HEK293 (cell line): ENCODE measurements around the gene SNRPB2.

Experiments
- ATF2 ChIP-seq: fragments of 450-650 bp; formaldehyde crosslinking; IDR thresholded peaks from 2 replicates; pipeline ENCODE4 v1.5.1; 2016; ENCODE audit warnings: missing biosample characterization, missing genetic modification characterization, low read depth
- YY1 ChIP-seq: fragments of 450-650 bp; formaldehyde crosslinking; IDR thresholded peaks from 2 replicates; pipeline ENCODE4 v1.5.1; 2018; ENCODE audit warnings: missing biosample characterization, missing genetic modification characterization
- ZBTB21 ChIP-seq: fragments of 450-650 bp; formaldehyde crosslinking; IDR thresholded peaks from 2 replicates; pipeline ENCODE4 v1.5.1; 2017; ENCODE audit warnings: missing biosample characterization, missing genetic modification characterization
- ZBTB7A ChIP-seq: fragments of 450-650 bp; formaldehyde crosslinking; IDR thresholded peaks from 2 replicates; pipeline ENCODE4 v1.5.1; 2016; ENCODE audit warnings: low read depth, missing biosample characterization, missing genetic modification characterization
- ZNF146 ChIP-seq: fragments of 450-650 bp; formaldehyde crosslinking; IDR thresholded peaks from 2 replicates; pipeline ENCODE4 v1.5.1; 2016; ENCODE audit warnings: missing biosample characterization, missing genetic modification characterization
- ZNF791 ChIP-seq: fragments of 450-650 bp; formaldehyde crosslinking; IDR thresholded peaks from 2 replicates; pipeline ENCODE4 v1.5.1; 2016; ENCODE audit warnings: missing biosample characterization, missing genetic modification characterization
- TF ChIP-seq, protein P1 (sequence below): fragments of 450-650 bp; formaldehyde crosslinking; IDR thresholded peaks from 2 replicates; pipeline ENCODE4 v1.5.1; 2016; ENCODE audit warnings: missing biosample characterization, missing genetic modification characterization
- TF ChIP-seq, protein P2 (sequence below): fragments of 450-650 bp; formaldehyde crosslinking; IDR thresholded peaks from 2 replicates; pipeline ENCODE4 v1.5.1; 2016; ENCODE audit warnings: missing biosample characterization, missing genetic modification characterization
- TF ChIP-seq, protein P3 (sequence below): fragments of 450-650 bp; formaldehyde crosslinking; IDR thresholded peaks from 2 replicates; pipeline ENCODE4 v1.5.1; 2016; ENCODE audit warnings: missing biosample characterization, missing genetic modification characterization

GRCh38 chr20:16749573-16749972, 19.7 kb downstream of the SNRPB2 start:
- TF ChIP-seq, protein P1, sequence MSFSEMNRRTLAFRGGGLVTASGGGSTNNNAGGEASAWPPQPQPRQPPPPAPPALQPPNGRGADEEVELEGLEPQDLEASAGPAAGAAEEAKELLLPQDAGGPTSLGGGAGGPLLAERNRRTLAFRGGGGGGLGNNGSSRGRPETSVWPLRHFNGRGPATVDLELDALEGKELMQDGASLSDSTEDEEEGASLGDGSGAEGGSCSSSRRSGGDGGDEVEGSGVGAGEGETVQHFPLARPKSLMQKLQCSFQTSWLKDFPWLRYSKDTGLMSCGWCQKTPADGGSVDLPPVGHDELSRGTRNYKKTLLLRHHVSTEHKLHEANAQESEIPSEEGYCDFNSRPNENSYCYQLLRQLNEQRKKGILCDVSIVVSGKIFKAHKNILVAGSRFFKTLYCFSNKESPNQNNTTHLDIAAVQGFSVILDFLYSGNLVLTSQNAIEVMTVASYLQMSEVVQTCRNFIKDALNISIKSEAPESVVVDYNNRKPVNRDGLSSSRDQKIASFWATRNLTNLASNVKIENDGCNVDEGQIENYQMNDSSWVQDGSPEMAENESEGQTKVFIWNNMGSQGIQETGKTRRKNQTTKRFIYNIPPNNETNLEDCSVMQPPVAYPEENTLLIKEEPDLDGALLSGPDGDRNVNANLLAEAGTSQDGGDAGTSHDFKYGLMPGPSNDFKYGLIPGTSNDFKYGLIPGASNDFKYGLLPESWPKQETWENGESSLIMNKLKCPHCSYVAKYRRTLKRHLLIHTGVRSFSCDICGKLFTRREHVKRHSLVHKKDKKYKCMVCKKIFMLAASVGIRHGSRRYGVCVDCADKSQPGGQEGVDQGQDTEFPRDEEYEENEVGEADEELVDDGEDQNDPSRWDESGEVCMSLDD (tag by site-specific recombination) = no peak
- TF ChIP-seq ATF2 = no peak
- no peak for TF ChIP-seq ZBTB7A (tag by site-specific recombination)
- TF ChIP-seq, protein P2, sequence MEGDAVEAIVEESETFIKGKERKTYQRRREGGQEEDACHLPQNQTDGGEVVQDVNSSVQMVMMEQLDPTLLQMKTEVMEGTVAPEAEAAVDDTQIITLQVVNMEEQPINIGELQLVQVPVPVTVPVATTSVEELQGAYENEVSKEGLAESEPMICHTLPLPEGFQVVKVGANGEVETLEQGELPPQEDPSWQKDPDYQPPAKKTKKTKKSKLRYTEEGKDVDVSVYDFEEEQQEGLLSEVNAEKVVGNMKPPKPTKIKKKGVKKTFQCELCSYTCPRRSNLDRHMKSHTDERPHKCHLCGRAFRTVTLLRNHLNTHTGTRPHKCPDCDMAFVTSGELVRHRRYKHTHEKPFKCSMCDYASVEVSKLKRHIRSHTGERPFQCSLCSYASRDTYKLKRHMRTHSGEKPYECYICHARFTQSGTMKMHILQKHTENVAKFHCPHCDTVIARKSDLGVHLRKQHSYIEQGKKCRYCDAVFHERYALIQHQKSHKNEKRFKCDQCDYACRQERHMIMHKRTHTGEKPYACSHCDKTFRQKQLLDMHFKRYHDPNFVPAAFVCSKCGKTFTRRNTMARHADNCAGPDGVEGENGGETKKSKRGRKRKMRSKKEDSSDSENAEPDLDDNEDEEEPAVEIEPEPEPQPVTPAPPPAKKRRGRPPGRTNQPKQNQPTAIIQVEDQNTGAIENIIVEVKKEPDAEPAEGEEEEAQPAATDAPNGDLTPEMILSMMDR (tag by site-specific recombination) = no peak
- TF ChIP-seq, protein P3, sequence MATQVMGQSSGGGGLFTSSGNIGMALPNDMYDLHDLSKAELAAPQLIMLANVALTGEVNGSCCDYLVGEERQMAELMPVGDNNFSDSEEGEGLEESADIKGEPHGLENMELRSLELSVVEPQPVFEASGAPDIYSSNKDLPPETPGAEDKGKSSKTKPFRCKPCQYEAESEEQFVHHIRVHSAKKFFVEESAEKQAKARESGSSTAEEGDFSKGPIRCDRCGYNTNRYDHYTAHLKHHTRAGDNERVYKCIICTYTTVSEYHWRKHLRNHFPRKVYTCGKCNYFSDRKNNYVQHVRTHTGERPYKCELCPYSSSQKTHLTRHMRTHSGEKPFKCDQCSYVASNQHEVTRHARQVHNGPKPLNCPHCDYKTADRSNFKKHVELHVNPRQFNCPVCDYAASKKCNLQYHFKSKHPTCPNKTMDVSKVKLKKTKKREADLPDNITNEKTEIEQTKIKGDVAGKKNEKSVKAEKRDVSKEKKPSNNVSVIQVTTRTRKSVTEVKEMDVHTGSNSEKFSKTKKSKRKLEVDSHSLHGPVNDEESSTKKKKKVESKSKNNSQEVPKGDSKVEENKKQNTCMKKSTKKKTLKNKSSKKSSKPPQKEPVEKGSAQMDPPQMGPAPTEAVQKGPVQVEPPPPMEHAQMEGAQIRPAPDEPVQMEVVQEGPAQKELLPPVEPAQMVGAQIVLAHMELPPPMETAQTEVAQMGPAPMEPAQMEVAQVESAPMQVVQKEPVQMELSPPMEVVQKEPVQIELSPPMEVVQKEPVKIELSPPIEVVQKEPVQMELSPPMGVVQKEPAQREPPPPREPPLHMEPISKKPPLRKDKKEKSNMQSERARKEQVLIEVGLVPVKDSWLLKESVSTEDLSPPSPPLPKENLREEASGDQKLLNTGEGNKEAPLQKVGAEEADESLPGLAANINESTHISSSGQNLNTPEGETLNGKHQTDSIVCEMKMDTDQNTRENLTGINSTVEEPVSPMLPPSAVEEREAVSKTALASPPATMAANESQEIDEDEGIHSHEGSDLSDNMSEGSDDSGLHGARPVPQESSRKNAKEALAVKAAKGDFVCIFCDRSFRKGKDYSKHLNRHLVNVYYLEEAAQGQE (tag by site-specific recombination) = no peak
- TF ChIP-seq ZNF146 (tag by site-specific recombination) = no peak
- TF ChIP-seq ZNF791 (tag by site-specific recombination) = no peak
- no peak for TF ChIP-seq ZBTB21 (tag by site-specific recombination)
- no peak for TF ChIP-seq YY1 (tag by site-specific recombination)
